SK-N-MC (cell line): ENCODE data around the gene MACROD2.

Source experiments
- EZH2 ChIP-seq: fragments of 200-600 bp; sonication (generic); IDR thresholded peaks from one replicate; pipeline ENCODE4 v1.6.1; 2017; ENCODE audit warnings: antibody characterized with exemption
- POLR2AphosphoS5 ChIP-seq: IDR thresholded peaks from 2 replicates; pipeline ENCODE4 v1.6.1; 2012; ENCODE audit warnings: mild to moderate bottlenecking, low read depth, low read length, borderline replicate concordance

DNA sequence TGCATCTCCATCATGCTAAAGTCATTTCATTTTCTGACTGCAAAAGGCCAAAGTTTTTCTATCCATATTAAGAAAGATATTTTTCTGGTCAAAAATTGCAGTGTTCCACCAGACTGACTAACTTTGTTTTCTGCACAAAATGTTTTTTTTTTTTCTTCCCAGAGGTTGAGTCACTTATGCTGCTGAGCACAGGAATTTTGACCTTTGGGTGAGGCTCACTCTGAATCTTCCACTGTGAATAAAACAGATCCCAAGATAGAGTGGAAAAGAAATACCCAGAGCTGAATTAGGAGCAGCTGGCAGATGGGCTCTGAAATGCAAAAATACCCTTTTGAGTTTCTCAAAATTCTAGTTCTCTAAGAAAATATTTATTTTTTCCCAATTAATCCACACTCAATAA lies 1581.1 kb downstream of the MACROD2 start:
- no peak for TF ChIP-seq POLR2AphosphoS5
- TF ChIP-seq EZH2 = no peak
